Neural progenitor cell (in vitro differentiated cells): ENCODE data around the gene ABCG2.

ENCODE experiments used
- CTCF ChIP-seq: fragments of 200-600 bp; sonication (generic); IDR thresholded peaks from 2 replicates; pipeline ENCODE4 v1.5.1; 2017; ENCODE audit warnings: antibody characterized with exemption, mild to moderate bottlenecking
- EZH2phosphoT487 ChIP-seq: fragments of 200-600 bp; sonication (generic); IDR thresholded peaks from 2 replicates; pipeline ENCODE4 v1.6.1; 2017; ENCODE audit warnings: antibody characterized with exemption

GRCh38 chr4:88091378-88091777, 67.1 kb downstream of the ABCG2 start:
- no peak for TF ChIP-seq CTCF
- TF ChIP-seq EZH2phosphoT487 = no peak
